DMS79 treated with DMSO at 0.1 percent for 48 hours (cell line): Measurements from ENCODE around the gene SC5D.
A peak's percentile ranks its signal among the peaks of the same experiment; 100 is the strongest.

Experiments
- DNase-seq: peaks from one replicate; lab custom pipeline; 2025; lab: John Stamatoyannopoulos, UW

SC5D gene

GRCh38 chr11:121328967-121329679 is 36.6 kb downstream of the SC5D start:
- DNase-seq: no peak

GRCh38 chr11:121329781-121330395 is 37.3 kb downstream of the SC5D start:
- DNase-seq: no peak

- no peak for DNase-seq
Measured at GRCh38 chr11:121330614-121331435, 38.3 kb downstream of the SC5D start.

GRCh38 chr11:121334973-121335710 is 42.6 kb downstream of the SC5D start:
- DNase-seq: peak; percentile 32

GRCh38 chr11:121336279-121336937 is 43.8 kb downstream of the SC5D start:
- no peak for DNase-seq

- no peak for DNase-seq
Measured at GRCh38 chr11:121337078-121337477, 44.5 kb downstream of the SC5D start.

GRCh38 chr11:121337740-121338272 is 45.2 kb downstream of the SC5D start:
- DNase-seq: no peak

GRCh38 chr11:121338536-121338935 is 46.0 kb downstream of the SC5D start:
- no peak for DNase-seq

GRCh38 chr11:121340032-121340580 is 47.5 kb downstream of the SC5D start:
- no peak for DNase-seq

- peak; percentile 26 for DNase-seq
Measured at GRCh38 chr11:121341609-121342008, 49.0 kb downstream of the SC5D start.

GRCh38 chr11:121344824-121345223 is 52.3 kb downstream of the SC5D start:
- peak; percentile 40 for DNase-seq

- no peak for DNase-seq
Measured at GRCh38 chr11:121347094-121347493, 54.5 kb downstream of the SC5D start.

GRCh38 chr11:121347813-121348212 is 55.2 kb downstream of the SC5D start:
- no peak for DNase-seq

GRCh38 chr11:121348220-121348875 is 55.8 kb downstream of the SC5D start:
- DNase-seq: no peak

GRCh38 chr11:121349790-121350189 is 57.2 kb downstream of the SC5D start:
- no peak for DNase-seq

GRCh38 chr11:121350314-121351082 is 57.9 kb downstream of the SC5D start:
- peak; percentile 84 for DNase-seq

- peak; percentile 93 for DNase-seq
Measured at GRCh38 chr11:121351083-121351630, 58.6 kb downstream of the SC5D start.

GRCh38 chr11:121352251-121352891 is 59.8 kb downstream of the SC5D start:
- DNase-seq: peak; percentile 99

- no peak for DNase-seq
Measured at GRCh38 chr11:121354192-121354591, 61.6 kb downstream of the SC5D start.
